Measurements from ENCODE around the gene ARSI.
A peak's percentile ranks its signal among the peaks of the same experiment; 100 is the strongest.

Gene ARSI

GRCh38 chr5:150303070-150303615, 438 bp upstream of the ARSI start:
- TF ChIP-seq REPIN1 (tag by site-specific recombination; IDR thresholded peaks at IDR 0.05; ENCODE audit: low read depth) (no peak), ZNF341 (tag by site-specific recombination; IDR thresholded peaks at IDR 0.05; ENCODE audit: low read depth) (peak; percentile 46; the same call in 1 of the 2 replicates), GLI4 (tag by site-specific recombination; IDR thresholded peaks at IDR 0.05) (no peak), ZNF174 (tag by site-specific recombination; IDR thresholded peaks at IDR 0.05) (no peak), ZFP3 (tag by site-specific recombination; IDR thresholded peaks at IDR 0.05; ENCODE audit: low read depth) (no peak)
- CTCF ChIA-PET: no interaction called here
- H3K27ac ChIP-seq (ENCODE audit: extremely low read depth, low read depth, low read length): no peak overlapping the region
- no peaks in the 10 kb centered on the region for H3K36me3 ChIP-seq (ENCODE audit: control insufficient read depth in 2 of 2, insufficient read depth in 1 of 2, low read length in 2 of 2)
- 0 out of 2 replicates have a peak, but pooled peaks cover 5% of the 10 kb centered on the region for H3K4me1 ChIP-seq (ENCODE audit: control insufficient read depth, insufficient read depth, low read length)
- POLR2A ChIA-PET: no interaction called here
- no peaks in the 10 kb centered on the region for H3K9me3 ChIP-seq (ENCODE audit: control insufficient read depth, insufficient read depth, low read depth, low read length)
- no peak overlapping the region for H3K4me3 ChIP-seq (ENCODE audit: low read depth, low read length)

DNA sequence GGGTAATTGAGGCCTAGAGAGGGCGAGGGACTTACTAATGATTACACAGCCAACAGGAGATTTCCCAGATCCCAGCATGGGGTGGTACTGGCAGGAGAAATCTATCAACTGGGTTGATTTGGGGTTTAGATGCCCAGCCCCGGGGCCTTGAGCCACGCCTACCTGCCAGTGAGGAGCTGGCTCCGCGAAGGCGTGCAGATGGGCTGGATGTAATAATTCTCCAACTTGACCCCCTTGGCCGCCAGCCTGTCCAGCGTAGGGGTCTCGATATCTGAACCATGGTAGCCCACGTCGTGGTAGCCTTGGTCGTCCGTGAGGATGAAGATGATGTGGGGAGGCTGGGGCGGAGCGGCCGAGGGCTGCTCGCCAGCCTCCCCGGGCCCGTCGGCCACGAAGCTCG, 804 bp downstream of the ARSI start:
- no peaks in the 10 kb centered on the region for H3K36me3 ChIP-seq (ENCODE audit: control insufficient read depth in 2 of 2, insufficient read depth in 1 of 2, low read length in 2 of 2)
- CTCF ChIA-PET: no interaction called here
- no peak overlapping the region for H3K27ac ChIP-seq (ENCODE audit: extremely low read depth, low read depth, low read length)
- H3K4me3 ChIP-seq (ENCODE audit: low read depth, low read length): no peak overlapping the region
- TF ChIP-seq ZNF404 (tag by site-specific recombination; IDR thresholded peaks at IDR 0.05): no peak
- no peak for TF ChIP-seq ZNF785 (tag by site-specific recombination; IDR thresholded peaks at IDR 0.05)
- TF ChIP-seq ZNF521 (tag by site-specific recombination; IDR thresholded peaks at IDR 0.05): no peak
- no peak for TF ChIP-seq ZNF629 (tag by site-specific recombination; IDR thresholded peaks at IDR 0.05)
- TF ChIP-seq, protein P1, sequence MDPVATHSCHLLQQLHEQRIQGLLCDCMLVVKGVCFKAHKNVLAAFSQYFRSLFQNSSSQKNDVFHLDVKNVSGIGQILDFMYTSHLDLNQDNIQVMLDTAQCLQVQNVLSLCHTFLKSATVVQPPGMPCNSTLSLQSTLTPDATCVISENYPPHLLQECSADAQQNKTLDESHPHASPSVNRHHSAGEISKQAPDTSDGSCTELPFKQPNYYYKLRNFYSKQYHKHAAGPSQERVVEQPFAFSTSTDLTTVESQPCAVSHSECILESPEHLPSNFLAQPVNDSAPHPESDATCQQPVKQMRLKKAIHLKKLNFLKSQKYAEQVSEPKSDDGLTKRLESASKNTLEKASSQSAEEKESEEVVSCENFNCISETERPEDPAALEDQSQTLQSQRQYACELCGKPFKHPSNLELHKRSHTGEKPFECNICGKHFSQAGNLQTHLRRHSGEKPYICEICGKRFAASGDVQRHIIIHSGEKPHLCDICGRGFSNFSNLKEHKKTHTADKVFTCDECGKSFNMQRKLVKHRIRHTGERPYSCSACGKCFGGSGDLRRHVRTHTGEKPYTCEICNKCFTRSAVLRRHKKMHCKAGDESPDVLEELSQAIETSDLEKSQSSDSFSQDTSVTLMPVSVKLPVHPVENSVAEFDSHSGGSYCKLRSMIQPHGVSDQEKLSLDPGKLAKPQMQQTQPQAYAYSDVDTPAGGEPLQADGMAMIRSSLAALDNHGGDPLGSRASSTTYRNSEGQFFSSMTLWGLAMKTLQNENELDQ (tag by site-specific recombination; IDR thresholded peaks at IDR 0.05; ENCODE audit: low read depth): no peak
- TF ChIP-seq ZNF791 (tag by site-specific recombination; IDR thresholded peaks at IDR 0.05): no peak
- TF ChIP-seq, protein P2, sequence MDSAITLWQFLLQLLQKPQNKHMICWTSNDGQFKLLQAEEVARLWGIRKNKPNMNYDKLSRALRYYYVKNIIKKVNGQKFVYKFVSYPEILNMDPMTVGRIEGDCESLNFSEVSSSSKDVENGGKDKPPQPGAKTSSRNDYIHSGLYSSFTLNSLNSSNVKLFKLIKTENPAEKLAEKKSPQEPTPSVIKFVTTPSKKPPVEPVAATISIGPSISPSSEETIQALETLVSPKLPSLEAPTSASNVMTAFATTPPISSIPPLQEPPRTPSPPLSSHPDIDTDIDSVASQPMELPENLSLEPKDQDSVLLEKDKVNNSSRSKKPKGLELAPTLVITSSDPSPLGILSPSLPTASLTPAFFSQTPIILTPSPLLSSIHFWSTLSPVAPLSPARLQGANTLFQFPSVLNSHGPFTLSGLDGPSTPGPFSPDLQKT (IDR thresholded peaks at IDR 0.05; ENCODE audit: borderline replicate concordance, low read depth, low read length): no peak
- no peak for TF ChIP-seq ZNF114 (tag by site-specific recombination; IDR thresholded peaks at IDR 0.05)
- TF ChIP-seq KLF17 (tag by site-specific recombination; IDR thresholded peaks at IDR 0.05): no peak
- no peak for TF ChIP-seq ZSCAN23 (tag by site-specific recombination; IDR thresholded peaks at IDR 0.05)
- no peak for TF ChIP-seq KLF9 (tag by site-specific recombination; IDR thresholded peaks at IDR 0.05; ENCODE audit: low read depth)
- TF ChIP-seq ZNF610 (tag by site-specific recombination; IDR thresholded peaks at IDR 0.05; ENCODE audit: borderline replicate concordance): no peak
- TF ChIP-seq, protein P3, sequence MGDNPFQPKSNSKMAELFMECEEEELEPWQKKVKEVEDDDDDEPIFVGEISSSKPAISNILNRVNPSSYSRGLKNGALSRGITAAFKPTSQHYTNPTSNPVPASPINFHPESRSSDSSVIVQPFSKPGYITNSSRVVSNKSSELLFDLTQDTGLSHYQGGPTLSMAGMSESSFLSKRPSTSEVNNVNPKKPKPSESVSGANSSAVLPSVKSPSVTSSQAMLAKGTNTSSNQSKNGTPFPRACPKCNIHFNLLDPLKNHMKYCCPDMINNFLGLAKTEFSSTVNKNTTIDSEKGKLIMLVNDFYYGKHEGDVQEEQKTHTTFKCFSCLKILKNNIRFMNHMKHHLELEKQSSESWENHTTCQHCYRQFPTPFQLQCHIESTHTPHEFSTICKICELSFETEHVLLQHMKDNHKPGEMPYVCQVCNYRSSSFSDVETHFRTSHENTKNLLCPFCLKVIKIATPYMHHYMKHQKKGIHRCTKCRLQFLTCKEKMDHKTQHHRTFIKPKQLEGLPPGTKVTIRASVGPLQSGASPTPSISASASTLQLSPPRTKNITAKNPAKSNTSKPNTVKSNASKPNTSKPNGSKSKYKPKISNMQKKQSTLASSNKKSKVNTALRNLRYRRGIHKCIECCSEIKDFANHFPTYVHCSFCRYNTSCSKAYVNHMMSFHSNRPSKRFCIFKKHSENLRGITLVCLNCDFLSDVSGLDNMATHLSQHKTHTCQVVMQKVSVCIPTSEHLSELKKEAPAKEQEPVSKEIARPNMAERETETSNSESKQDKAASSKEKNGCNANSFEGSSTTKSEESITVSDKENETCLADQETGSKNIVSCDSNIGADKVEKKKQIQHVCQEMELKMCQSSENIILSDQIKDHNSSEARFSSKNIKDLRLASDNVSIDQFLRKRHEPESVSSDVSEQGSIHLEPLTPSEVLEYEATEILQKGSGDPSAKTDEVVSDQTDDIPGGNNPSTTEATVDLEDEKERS (tag by site-specific recombination; IDR thresholded peaks at IDR 0.05): no peak
- TF ChIP-seq ZNF837 (tag by site-specific recombination; IDR thresholded peaks at IDR 0.05): no peak
- no peak for TF ChIP-seq KLF8 (tag by site-specific recombination; IDR thresholded peaks at IDR 0.05)
- TF ChIP-seq, protein P4, sequence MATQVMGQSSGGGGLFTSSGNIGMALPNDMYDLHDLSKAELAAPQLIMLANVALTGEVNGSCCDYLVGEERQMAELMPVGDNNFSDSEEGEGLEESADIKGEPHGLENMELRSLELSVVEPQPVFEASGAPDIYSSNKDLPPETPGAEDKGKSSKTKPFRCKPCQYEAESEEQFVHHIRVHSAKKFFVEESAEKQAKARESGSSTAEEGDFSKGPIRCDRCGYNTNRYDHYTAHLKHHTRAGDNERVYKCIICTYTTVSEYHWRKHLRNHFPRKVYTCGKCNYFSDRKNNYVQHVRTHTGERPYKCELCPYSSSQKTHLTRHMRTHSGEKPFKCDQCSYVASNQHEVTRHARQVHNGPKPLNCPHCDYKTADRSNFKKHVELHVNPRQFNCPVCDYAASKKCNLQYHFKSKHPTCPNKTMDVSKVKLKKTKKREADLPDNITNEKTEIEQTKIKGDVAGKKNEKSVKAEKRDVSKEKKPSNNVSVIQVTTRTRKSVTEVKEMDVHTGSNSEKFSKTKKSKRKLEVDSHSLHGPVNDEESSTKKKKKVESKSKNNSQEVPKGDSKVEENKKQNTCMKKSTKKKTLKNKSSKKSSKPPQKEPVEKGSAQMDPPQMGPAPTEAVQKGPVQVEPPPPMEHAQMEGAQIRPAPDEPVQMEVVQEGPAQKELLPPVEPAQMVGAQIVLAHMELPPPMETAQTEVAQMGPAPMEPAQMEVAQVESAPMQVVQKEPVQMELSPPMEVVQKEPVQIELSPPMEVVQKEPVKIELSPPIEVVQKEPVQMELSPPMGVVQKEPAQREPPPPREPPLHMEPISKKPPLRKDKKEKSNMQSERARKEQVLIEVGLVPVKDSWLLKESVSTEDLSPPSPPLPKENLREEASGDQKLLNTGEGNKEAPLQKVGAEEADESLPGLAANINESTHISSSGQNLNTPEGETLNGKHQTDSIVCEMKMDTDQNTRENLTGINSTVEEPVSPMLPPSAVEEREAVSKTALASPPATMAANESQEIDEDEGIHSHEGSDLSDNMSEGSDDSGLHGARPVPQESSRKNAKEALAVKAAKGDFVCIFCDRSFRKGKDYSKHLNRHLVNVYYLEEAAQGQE (tag by site-specific recombination; IDR thresholded peaks at IDR 0.05): no peak
- TF ChIP-seq ZNF449 (tag by site-specific recombination; IDR thresholded peaks at IDR 0.05): no peak
- 0 out of 2 replicates have a peak, but pooled peaks cover 5% of the 10 kb centered on the region for H3K4me1 ChIP-seq (ENCODE audit: control insufficient read depth, insufficient read depth, low read length)
- POLR2A ChIA-PET: no interaction called here
- no peaks in the 10 kb centered on the region for H3K9me3 ChIP-seq (ENCODE audit: control insufficient read depth, insufficient read depth, low read depth, low read length)

Data from HEK293 (cell line).